IMR-90 (cell line): Measurements from ENCODE around the gene ARNT2. TPM values are rescaled to one million over a fixed set of nuclear protein-coding genes. Genes with fewer than 3 reads are reported as not detected.
A peak's percentile ranks its signal among the peaks of the same experiment; 100 is the strongest.

Source experiments
- ATAC-seq: fragments of 200-7000 bp; cut with Tn5 transposase; 2 replicates; pipeline ENCODE4 v1.9.1; 2020; ENCODE audit warnings: low read depth, mild to moderate bottlenecking, moderate library complexity
- BruUV-seq: library from RNA; stranded (reverse); fragments of 400-500 nt; replicated peaks from 2 replicates; lab custom pipeline; 2021; lab: Mats Ljungman, UMichigan
- CTCF ChIA-PET: fragments of 300-600 bp; formaldehyde crosslinking; extraction: SDS; loops from one replicate; lab custom pipeline; 2021; ENCODE audit warnings: antibody characterized with exemption; lab: Yijun Ruan, JAX
- POLR2A ChIA-PET: fragments of 300-600 bp; sonication (Branson Sonifier 250); formaldehyde crosslinking; loops from one replicate; lab custom pipeline; 2022; ENCODE audit warnings: antibody characterized with exemption; ENCODE audit not compliant: unreplicated experiment; lab: Charles Lee
- DNase-seq: peaks from one replicate; pipeline ENCODE4 v3.0.0; 2013
- H2AFZ ChIP-seq: replicated peaks from 2 replicates; pipeline ENCODE3; 2013; ENCODE audit warnings: low read length, mild to moderate bottlenecking; ENCODE audit not compliant: poor library complexity
- H2AK5ac ChIP-seq: 2 replicates; pipeline ENCODE4 v1.6.1; 2013; ENCODE audit warnings: low read depth, low read length, inconsistent platforms
- H2AK9ac ChIP-seq: replicated peaks from 2 replicates; pipeline ENCODE3; 2013; ENCODE audit warnings: mild to moderate bottlenecking, low read depth, low read length, moderate library complexity; ENCODE audit not compliant: poor library complexity
- H2BK120ac ChIP-seq: 2 replicates; pipeline ENCODE4 v1.6.1; 2013; ENCODE audit warnings: low read depth, low read length, inconsistent platforms
- H2BK15ac ChIP-seq: 3 replicates; pipeline ENCODE4 v1.6.1; 2013; ENCODE audit warnings: low read depth, low read length, inconsistent platforms
- H2BK20ac ChIP-seq: 2 replicates; pipeline ENCODE4 v1.6.1; 2013; ENCODE audit warnings: low read depth, mild to moderate bottlenecking, inconsistent platforms, low read length, moderate library complexity
- H2BK5ac ChIP-seq: 2 replicates; pipeline ENCODE4 v1.6.1; 2013; ENCODE audit warnings: mild to moderate bottlenecking, low read depth, low read length, inconsistent platforms; ENCODE audit not compliant: poor library complexity, severe bottlenecking
- H3K14ac ChIP-seq: replicated peaks from 2 replicates; pipeline ENCODE4 v1.6.1; 2013; ENCODE audit warnings: low read depth, low read length, inconsistent platforms
- H3K18ac ChIP-seq: 2 replicates; pipeline ENCODE4 v1.6.1; 2013; ENCODE audit warnings: low read depth, low read length, control low read depth
- H3K23ac ChIP-seq: 2 replicates; pipeline ENCODE4 v1.6.1; 2013; ENCODE audit warnings: low read depth, low read length, inconsistent platforms
- H3K27ac ChIP-seq: 2 replicates; pipeline ENCODE4 v1.5.1; 2013; ENCODE audit warnings: mild to moderate bottlenecking, control low read depth, low read length; ENCODE audit not compliant: insufficient read depth
- H3K27me3 ChIP-seq: 2 replicates; pipeline ENCODE4 v1.6.1; 2013; ENCODE audit warnings: low read length; ENCODE audit not compliant: control insufficient read depth, insufficient read depth
- H3K36me3 ChIP-seq: 2 replicates; pipeline ENCODE4 v1.6.1; 2013; ENCODE audit warnings: low read length, mixed read lengths; ENCODE audit not compliant: control insufficient read depth, insufficient read depth
- H3K4ac ChIP-seq: 2 replicates; pipeline ENCODE4 v1.6.1; 2013; ENCODE audit warnings: low read depth, low read length, inconsistent platforms
- H3K4me1 ChIP-seq: 2 replicates; pipeline ENCODE4 v1.6.1; 2013; ENCODE audit warnings: low read length, mixed read lengths; ENCODE audit not compliant: control insufficient read depth, insufficient read depth
- H3K4me2 ChIP-seq: 2 replicates; pipeline ENCODE4 v1.6.1; 2013; ENCODE audit warnings: low read depth, mild to moderate bottlenecking, control low read depth, low read length, moderate library complexity
- H3K4me3 ChIP-seq: 2 replicates; pipeline ENCODE4 v1.5.1; 2013; ENCODE audit warnings: low read depth, mild to moderate bottlenecking, control low read depth, low read length, moderate library complexity; ENCODE audit not compliant: insufficient read depth
- H3K56ac ChIP-seq: 2 replicates; pipeline ENCODE4 v1.6.1; 2013; ENCODE audit warnings: low read length, inconsistent platforms; ENCODE audit not compliant: insufficient read depth; ENCODE audit errors: extremely low read depth
- H3K79me1 ChIP-seq, 2 experiments: 2 replicates each; pipeline ENCODE4 v1.6.1; 2013; ENCODE audit warnings: low read length in 2 of 2, inconsistent platforms in 1 of 2, low read depth in 1 of 2
- H3K9ac ChIP-seq: 2 replicates; pipeline ENCODE4 v1.6.1; 2013; ENCODE audit warnings: low read depth, low read length, control low read depth
- H3K9me1 ChIP-seq: 2 replicates; pipeline ENCODE4 v1.6.1; 2013; ENCODE audit warnings: low read length, inconsistent platforms; ENCODE audit not compliant: insufficient read depth
- H3K9me3 ChIP-seq: 2 replicates; pipeline ENCODE4 v1.6.1; 2013; ENCODE audit warnings: low read length; ENCODE audit not compliant: control insufficient read depth, insufficient read depth
- H4K20me1 ChIP-seq: 2 replicates; pipeline ENCODE4 v1.6.1; 2013; ENCODE audit warnings: low read length, inconsistent platforms; ENCODE audit not compliant: insufficient read depth
- H4K5ac ChIP-seq: 2 replicates; pipeline ENCODE4 v1.6.1; 2013; ENCODE audit warnings: mild to moderate bottlenecking, low read depth, low read length, control low read depth
- H4K8ac ChIP-seq, 2 experiments: 2 replicates each; pipeline ENCODE4 v1.6.1; 2013; ENCODE audit warnings: low read depth in 2 of 2, low read length in 2 of 2, control low read depth in 1 of 2, inconsistent platforms in 1 of 2
- H4K91ac ChIP-seq: 2 replicates; pipeline ENCODE4 v1.6.1; 2013; ENCODE audit warnings: low read depth, low read length, inconsistent platforms; ENCODE audit not compliant: insufficient read depth
- CHD1 ChIP-seq: IDR thresholded peaks from 2 replicates; pipeline ENCODE4 v1.6.1; 2012; ENCODE audit warnings: low read depth, low read length, improper control_type of control experiment
- FOS ChIP-seq: fragments of 150-350 bp; IDR thresholded peaks from 2 replicates; pipeline ENCODE4 v1.6.1; 2016; ENCODE audit warnings: low read depth, low read length
- MAFK ChIP-seq: IDR thresholded peaks from 2 replicates; pipeline ENCODE4 v1.6.1; 2012; ENCODE audit warnings: low read depth, low read length, improper control_type of control experiment
- MAZ ChIP-seq: IDR thresholded peaks from 2 replicates; pipeline ENCODE4 v1.6.1; 2012; ENCODE audit warnings: low read depth, mild to moderate bottlenecking, low read length, improper control_type of control experiment, moderate library complexity, borderline replicate concordance
- MXI1 ChIP-seq: IDR thresholded peaks from 2 replicates; pipeline ENCODE4 v1.6.1; 2012; ENCODE audit warnings: low read depth, mild to moderate bottlenecking, low read length, moderate library complexity, borderline replicate concordance
- NFE2L2 ChIP-seq: fragments of 150-350 bp; IDR thresholded peaks from 2 replicates; pipeline ENCODE4 v1.6.1; 2016; ENCODE audit warnings: low read depth, mild to moderate bottlenecking, low read length
- WGBS, 2 experiments: methylation state at CpG; one replicate each; pipeline versions ENCODE4 v1.1.5 to v1.1.7; 2013; ENCODE audit warnings: missing lambda C conversion rate in 2 of 2; ENCODE audit not compliant: insufficient read length in 1 of 2; ENCODE audit errors: extremely low coverage in 2 of 2; 5-methylcytosine and 5-hydroxymethylcytosine counted together
- dilution Hi-C: fragments of 300-500 bp; cut with HindIII; formaldehyde crosslinking; loops from one replicate; pipeline ENCODE4 v1.14.3; 2018; ENCODE audit warnings: low sequenced_read_pairs; ENCODE audit not compliant: unreplicated experiment
- in situ Hi-C: fragments of 300-500 bp; cut with MboI; formaldehyde crosslinking; loops from 3 replicates; pipeline ENCODE4 v1.14.3; 2019; ENCODE audit warnings: low sequenced_read_pairs, inconsistent platforms, mixed read lengths
- intact Hi-C: fragments of 100-400 bp; cut with micrococcal nuclease; formaldehyde crosslinking; loops from 2 replicates; pipeline ENCODE4 v1.10.0; 2022
- polyA plus RNA-seq, 3 experiments: library from polyadenylated mRNA; depleted of rRNA; stranded (reverse); fragments of >200 nt; gene quantifications; 2 replicates each; pipeline ENCODE4 v1.2.3, GENCODE V29; 2012; ENCODE audit warnings: low replicate concordance in 1 of 3
- total RNA-seq: library from RNA; depleted of rRNA; stranded (reverse); fragments of >200 nt; gene quantifications from 2 replicates; pipeline ENCODE4 v1.2.3, GENCODE V29; 2012

Gene ARNT2
- total and polyA plus RNA-seq, 2 of the 4 experiments (the other 2 are of a cell fraction): 18.2 to 19.0 TPM

DNA sequence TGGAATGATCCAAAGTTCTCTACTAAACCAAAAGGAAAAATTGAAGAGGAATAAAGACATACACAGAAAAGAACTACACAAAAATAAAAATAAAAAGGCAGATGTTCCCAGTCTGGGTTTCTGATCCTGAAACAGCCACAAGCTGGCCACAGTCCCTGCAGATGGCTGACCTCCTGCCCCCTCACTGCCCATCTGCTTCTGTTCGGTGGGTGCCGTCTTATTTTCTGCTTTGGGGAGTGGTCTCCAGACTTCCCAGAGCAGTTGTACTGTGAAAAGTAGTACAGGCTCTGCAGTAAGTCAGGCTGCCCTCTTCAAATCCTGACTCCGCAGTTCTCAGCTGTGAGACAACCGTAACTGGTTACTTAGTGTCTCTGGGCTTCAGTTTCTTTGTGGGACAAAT is 94.5 kb downstream of the ARNT2 start:
- peak overlapping the region; percentile 81 for H2AK5ac ChIP-seq
- peak overlapping the region; percentile 77 for H4K91ac ChIP-seq
- H3K27me3 ChIP-seq: no peaks in the 10 kb centered on the region
- H2AK9ac ChIP-seq: peak overlapping the region; percentile 13
- CTCF ChIA-PET: no interaction called here
- H3K9me1 ChIP-seq: peaks cover 37% of the 10 kb centered on the region
- no TSS peak for BruUV-seq
- no peak overlapping the region for H3K56ac ChIP-seq
- peak overlapping the region; percentile 32 to 82; a peak in 3 of 4 replicates for H4K8ac ChIP-seq
- H4K5ac ChIP-seq: peak overlapping the region; percentile 71
- H2BK15ac ChIP-seq: peak overlapping the region; percentile 97; the same call in 2 of the 3 replicates
- WGBS, 2 experiments: 50% methylated on average over 1 of the region's 4 CpGs; no CpG with 5 or more reads in 1 of the 2 experiments
- H3K14ac ChIP-seq: peak overlapping the region; percentile 66
- H3K79me1 ChIP-seq: peaks cover 20 to 53% of the 10 kb centered on the region in 2 experiments; a peak in 3 of 4 replicates
- intact Hi-C loops: no loop called here
- H3K4ac ChIP-seq: peak overlapping the region; percentile 94
- DNase-seq (no peak), ATAC-seq (no peak)
- H2BK5ac ChIP-seq: peak overlapping the region; percentile 37
- H2BK120ac ChIP-seq: peak overlapping the region; percentile 94
- peak overlapping the region; percentile 99 for H2BK20ac ChIP-seq
- no peak overlapping the region for H3K23ac ChIP-seq
- H3K9ac ChIP-seq: no peak overlapping the region
- H3K18ac ChIP-seq: peak overlapping the region; percentile 76
- H2AFZ ChIP-seq: no peak overlapping the region
- H3K4me1 ChIP-seq: peaks cover 32% of the 10 kb centered on the region
- H3K4me3 ChIP-seq: no peak overlapping the region
- peak overlapping the region; percentile 28; the same call in 1 of the 2 replicates for H3K27ac ChIP-seq
- H3K9me3 ChIP-seq: no peaks in the 10 kb centered on the region
- TF ChIP-seq NFE2L2 (no peak), MAFK (no peak), CHD1 (no peak), FOS (no peak), MAZ (no peak), MXI1 (no peak)
- dilution Hi-C loops: no loop called here
- in situ Hi-C loops: no loop called here
- no peak overlapping the region for H3K4me2 ChIP-seq
- H4K20me1 ChIP-seq: no peaks in the 10 kb centered on the region
- peaks cover 3% of the 10 kb centered on the region; the same call in 1 of the 2 replicates for H3K36me3 ChIP-seq
- POLR2A ChIA-PET: no interaction called here
